GM19452 (cell line): ENCODE data around the gene MVK.
"Not testable (repeated sequence)": the region's sequence is repeated elsewhere in the genome, so short reads cannot be mapped to it uniquely, and the experiment has no call there.

Experiments used
- ATAC-seq: cut with Tn5 transposase; IDR thresholded peaks from one replicate; pipeline ENCODE4 v1.9.1; 2021; ENCODE audit not compliant: unreplicated experiment

MVK gene

GRCh38 chr12:109588461-109589239 lies 15.1 kb downstream of the MVK start:
- no peak for ATAC-seq

- no peak for ATAC-seq
These were observed 15.6 kb downstream of the MVK start for GRCh38 chr12:109589240-109589590.

GRCh38 chr12:109589691-109590245 lies 16.2 kb downstream of the MVK start:
- ATAC-seq: no peak

GRCh38 chr12:109590566-109590965 lies 17.0 kb downstream of the MVK start:
- no peak for ATAC-seq

GRCh38 chr12:109591041-109591440 lies 17.4 kb downstream of the MVK start:
- ATAC-seq: no peak

- ATAC-seq: no peak
These were observed 18.8 kb downstream of the MVK start for GRCh38 chr12:109592195-109592904.

GRCh38 chr12:109592905-109593272 lies 19.3 kb downstream of the MVK start:
- ATAC-seq: no peak

GRCh38 chr12:109594556-109595317 lies 21.1 kb downstream of the MVK start:
- ATAC-seq: no peak

GRCh38 chr12:109595321-109595902 lies 21.8 kb downstream of the MVK start:
- ATAC-seq: no peak

- no peak for ATAC-seq
These were observed 23.0 kb downstream of the MVK start for GRCh38 chr12:109596418-109597244.

- ATAC-seq: no peak
These were observed 23.8 kb downstream of the MVK start for GRCh38 chr12:109597414-109597794.

- no peak for ATAC-seq
These were observed 24.3 kb downstream of the MVK start for GRCh38 chr12:109597795-109598427.

GRCh38 chr12:109598428-109598854 lies 24.8 kb downstream of the MVK start:
- no peak for ATAC-seq

- no peak for ATAC-seq
These were observed 25.5 kb downstream of the MVK start for GRCh38 chr12:109599087-109599486.

GRCh38 chr12:109600481-109600880 lies 26.9 kb downstream of the MVK start:
- ATAC-seq: no peak

GRCh38 chr12:109600995-109601394 lies 27.4 kb downstream of the MVK start:
- ATAC-seq: no peak

GRCh38 chr12:109601557-109601956 lies 28.0 kb downstream of the MVK start:
- ATAC-seq: no peak

GRCh38 chr12:109602132-109602531 lies 28.5 kb downstream of the MVK start:
- not testable (repeated sequence) for ATAC-seq

GRCh38 chr12:109604132-109604585 lies 30.6 kb downstream of the MVK start:
- ATAC-seq: no peak

GRCh38 chr12:109605016-109605415 lies 31.4 kb downstream of the MVK start:
- no peak for ATAC-seq
